ENCODE data around the gene CCDC88C. TPM values are rescaled to one million over a fixed set of nuclear protein-coding genes. Genes with fewer than 3 reads are reported as not detected.
"Not testable (repeated sequence)": the region's sequence is repeated elsewhere in the genome, so short reads cannot be mapped to it uniquely, and the experiment has no call there.

Gene CCDC88C
- total RNA-seq, 1 donor from 2014 or later = 21.2 TPM

DNA sequence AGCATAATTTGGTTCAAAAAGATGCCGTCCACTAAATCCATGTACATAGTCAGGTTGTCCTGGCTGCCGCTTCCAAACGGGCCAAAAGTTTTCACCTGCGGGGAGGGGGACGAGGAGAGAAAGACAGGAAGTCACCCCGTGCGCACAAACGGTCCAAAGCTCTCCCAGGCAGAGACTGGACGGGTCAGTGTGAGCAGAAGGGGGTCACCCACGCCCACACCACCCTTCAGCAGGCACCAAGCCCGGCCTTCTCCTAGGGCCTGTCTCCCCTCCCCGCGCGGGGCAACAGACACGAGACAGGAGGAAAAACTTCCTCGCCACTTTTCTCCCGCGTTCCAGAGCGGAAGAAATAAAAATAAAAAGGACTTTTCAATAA lies 888 bp downstream of the CCDC88C start:
- DNase-seq (ENCODE audit: low read depth, low spot score) = no peak

DNA sequence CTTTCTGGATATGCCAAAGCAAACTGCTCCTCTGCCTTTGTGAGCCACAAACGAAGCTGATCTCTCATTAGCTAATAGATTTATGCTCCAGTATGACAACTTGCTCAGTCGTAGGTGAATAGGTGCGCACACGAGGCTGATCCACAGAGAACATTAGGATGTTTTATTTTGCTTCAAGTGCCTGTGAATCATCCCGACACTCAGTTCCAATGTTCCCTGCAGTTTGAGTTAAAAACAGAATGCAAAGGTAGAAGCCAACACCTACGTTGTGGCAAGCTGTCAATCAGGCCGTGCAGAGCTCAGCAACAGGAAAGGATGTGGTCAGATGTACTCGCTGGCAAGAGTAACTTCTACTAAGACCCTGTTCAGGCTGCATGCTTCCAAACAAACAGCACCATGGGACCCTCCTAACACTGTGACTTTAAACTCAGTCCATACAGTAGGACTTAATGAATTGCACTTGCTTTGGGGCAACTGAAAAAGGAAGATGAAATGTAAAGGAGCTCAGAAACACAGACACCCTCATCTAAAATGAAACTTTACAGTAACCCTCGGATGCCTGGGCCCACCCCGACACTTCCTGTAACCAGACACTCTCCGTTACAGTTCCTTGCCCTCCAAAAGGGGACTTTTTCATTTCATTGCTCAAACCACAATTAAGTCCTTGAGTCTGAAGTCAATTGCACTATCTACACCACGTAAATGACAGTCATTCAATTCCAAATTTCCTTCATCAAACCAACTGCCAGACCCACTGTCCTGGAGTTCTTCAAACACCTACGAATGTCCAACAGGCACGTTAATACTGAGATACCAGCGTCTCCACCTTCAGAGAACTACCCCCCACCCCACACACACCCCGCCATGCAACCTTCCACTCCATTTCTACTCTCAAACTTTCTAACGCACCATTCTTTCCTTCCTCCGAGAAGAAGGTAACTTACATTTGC lies 1.6 kb downstream of the CCDC88C start:
- no peak for DNase-seq (ENCODE audit: low read depth, low spot score)

DNA sequence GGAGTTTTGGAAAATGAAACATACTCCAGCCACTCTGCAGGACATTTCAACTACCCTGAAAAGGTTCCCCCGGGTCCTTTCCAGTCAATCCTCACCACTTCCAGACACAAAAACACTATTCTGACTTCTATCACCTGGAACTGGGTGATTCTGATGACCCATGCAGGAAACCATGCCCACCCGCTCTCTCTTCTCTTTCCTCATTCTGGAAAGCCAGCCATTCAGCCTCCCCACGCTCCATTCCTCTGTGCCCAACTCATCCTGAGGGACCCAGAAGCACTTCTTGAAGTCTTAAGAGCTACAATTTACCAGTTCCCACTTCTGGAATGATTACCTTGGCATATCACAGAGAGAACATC lies 3.2 kb downstream of the CCDC88C start:
- DNase-seq (ENCODE audit: low read depth, low spot score) = no peak

DNA sequence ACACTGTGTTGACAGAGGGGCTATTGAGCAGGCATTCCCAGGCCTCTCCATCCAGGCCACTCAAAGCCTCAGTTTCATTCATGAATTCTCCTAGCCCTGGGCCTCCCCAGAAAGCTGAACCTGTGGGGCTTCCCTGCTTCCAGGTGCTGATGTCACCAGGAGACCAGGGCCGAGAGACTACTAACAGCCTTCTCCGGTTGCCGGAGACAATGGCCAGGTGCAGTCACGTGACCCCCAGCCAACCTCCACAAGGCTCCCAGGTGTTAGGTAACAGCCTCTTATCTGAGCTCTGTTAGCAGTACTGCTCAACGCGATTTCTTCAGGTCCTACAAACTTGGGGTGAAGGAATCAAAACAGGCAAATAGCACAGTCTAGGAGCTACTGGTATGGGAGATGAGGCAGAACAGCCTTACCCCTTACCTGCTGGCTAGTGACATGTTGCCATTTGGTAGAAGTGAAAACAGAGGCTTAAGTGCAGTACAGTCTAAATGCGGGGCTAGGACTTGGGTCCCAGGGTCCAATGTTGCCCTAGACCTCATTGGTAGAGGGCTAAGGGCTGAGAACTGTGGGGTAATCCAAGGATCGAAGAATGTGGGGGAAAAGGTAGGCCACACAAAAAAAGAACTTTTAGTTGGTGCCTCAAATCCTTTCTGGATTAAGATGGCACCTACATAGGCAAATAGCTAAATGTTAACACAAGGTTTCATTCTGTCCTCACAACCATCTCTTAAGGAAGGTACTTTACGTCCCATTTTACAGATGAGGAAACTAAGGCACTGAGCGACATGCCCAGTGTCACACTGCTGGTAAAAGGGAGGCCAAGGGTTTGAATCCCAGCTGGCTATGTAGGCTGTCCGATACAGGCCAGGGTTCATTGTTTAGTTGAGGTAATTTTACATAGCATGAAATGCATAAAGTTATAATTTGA lies 3.8 kb downstream of the CCDC88C start:
- no peak for DNase-seq (ENCODE audit: low read depth, low spot score)

DNA sequence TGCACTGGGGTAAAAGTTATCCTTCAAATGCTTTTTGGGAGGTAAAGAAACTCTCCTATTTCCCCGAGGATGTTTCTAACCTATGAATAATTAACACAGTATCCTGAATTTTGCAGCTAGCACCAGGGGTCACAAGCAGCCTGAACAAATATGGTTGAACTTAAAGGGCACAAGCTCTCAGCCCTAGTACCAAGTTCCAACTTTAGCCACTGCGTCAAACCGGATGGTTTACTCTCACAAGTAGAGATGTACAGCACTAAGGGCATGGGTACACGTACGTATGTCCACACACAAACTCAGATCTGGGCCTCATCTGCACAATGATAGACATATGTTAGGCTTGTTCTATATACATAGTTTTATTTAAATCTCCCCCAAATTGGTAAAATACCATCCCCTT lies 4.7 kb downstream of the CCDC88C start:
- no peak for DNase-seq (ENCODE audit: low read depth, low spot score)

DNA sequence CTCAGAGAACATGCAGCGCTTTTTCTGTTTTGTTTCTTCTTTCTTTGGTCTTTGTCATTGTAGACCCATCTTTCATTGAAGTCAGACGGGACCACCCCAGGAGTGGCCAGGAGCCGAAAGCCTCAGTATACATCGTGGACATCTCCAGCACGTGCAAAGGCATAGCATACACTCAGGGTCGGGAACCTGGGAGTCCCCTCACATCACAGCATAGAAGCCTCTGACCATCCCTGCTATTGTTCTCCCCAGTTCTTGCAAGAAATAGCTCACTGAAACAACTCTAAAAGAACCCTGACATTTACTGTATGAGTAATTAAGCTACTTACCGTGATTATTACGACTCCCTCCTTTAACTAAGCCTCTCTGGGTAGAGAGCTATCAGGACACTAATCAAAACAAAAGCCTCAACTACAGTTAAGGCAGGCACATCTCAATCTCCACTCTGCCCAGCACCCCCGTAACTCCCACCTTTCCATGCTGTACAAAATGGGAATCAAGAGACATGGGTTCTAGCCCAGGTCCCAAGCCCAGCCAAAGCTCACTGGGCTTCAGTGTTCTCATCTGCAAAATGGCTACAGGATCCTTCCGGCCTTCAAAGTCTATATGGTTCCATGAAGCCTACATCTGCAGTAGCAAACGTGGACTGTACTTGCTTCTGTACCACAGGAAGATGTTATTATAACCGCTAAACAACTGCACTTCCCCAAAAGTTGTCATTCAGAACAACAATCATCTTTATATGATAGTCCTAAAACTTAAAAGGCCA lies 6.7 kb downstream of the CCDC88C start:
- DNase-seq (ENCODE audit: low read depth, low spot score) = no peak

DNA sequence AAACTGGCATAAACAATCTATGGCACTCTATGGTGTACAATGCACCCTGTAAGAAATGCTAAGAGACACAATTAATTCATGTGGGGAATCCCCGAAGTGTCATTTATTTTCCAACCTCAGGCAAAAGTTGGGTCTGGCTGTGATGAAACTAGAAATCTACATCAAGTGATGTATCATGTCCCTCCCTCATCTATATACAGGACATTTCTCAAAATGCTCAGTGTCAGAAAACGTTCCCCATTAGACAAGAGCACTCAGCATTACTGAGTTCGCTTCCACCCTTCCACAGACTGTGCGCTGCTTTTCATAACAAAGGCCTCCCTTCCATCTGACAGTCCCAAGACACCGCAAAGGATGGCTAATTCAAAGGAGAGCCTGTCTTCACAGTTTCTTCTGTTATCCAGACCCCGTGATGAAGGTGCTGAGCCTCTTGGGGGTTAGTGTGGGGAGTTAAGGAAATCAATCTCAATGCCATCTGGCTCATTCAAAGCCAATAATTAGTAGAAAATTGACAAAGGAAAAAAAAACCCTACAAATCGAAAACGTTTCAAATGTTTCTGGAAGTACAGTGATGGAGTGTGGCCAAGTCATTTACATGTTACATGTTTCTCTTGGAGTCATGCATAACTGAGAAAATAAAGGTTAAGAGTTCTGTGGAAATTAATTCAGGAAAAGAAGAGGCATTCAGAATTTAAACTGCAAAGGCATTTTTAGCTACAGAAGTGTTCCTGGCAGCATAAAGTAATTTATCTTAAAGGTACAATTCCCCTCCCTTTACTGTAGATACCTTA lies 7.5 kb downstream of the CCDC88C start:
- no peak for DNase-seq (ENCODE audit: low read depth, low spot score)

DNA sequence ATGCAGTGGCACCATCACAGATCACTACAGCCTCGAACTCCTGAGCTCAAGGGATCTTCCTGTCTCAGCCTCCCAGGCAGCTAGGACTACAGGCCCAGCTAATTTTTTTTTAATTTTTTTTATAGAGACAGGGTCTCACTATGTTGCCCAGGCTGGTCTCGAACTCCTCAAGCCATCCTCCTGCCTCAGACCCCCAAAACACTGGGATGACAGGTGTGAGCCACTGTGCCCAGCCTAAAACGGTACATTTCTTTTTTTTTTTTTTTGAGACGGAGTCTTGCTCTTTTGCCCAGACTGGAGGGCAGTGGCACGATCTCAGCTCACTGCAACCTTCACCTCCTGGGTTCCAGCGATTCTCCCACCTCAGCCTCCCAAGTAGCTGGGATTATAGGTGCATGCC lies 8.4 kb downstream of the CCDC88C start:
- not testable (repeated sequence) for DNase-seq (ENCODE audit: low read depth, low spot score)

DNA sequence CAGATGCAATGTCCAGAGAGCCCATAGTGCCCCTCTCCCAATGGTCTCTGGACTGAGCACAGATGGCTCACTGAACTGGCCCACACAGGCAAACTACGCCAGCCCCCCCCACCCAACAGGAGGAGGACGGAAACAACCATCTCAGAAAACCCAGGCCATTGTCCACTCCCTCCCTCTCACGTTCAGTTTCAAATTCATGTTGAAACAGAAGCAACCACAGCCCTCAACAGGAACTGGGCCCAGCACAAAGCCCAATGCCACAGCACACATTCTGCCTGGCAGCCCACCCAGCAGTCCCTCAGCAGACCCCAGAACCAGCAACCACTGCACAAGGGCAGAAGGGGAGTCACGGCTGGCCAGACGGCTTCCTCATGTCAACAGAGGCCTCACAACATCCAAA lies 10.6 kb downstream of the CCDC88C start:
- no peak for DNase-seq (ENCODE audit: low read depth, low spot score)

DNA sequence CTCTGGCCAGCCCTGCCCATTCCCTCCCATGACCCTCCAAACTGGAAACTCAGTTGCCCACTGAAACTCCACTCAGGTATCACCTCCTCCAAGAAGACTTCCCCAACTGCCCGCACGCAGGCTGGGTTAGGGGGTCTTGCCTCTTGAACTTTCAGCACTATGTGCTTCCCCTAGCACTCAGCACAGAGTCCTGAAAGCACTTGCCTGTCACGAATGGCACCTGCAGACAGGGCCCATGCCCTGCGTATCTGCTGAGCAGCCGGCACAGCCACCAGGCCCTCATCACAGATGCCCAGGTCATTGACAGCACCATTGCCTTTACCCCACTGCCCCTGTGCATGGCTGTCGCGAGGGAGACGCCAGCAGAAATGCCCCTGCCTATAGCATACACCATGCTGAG lies 11.2 kb downstream of the CCDC88C start:
- no peak for DNase-seq (ENCODE audit: low read depth, low spot score)

DNA sequence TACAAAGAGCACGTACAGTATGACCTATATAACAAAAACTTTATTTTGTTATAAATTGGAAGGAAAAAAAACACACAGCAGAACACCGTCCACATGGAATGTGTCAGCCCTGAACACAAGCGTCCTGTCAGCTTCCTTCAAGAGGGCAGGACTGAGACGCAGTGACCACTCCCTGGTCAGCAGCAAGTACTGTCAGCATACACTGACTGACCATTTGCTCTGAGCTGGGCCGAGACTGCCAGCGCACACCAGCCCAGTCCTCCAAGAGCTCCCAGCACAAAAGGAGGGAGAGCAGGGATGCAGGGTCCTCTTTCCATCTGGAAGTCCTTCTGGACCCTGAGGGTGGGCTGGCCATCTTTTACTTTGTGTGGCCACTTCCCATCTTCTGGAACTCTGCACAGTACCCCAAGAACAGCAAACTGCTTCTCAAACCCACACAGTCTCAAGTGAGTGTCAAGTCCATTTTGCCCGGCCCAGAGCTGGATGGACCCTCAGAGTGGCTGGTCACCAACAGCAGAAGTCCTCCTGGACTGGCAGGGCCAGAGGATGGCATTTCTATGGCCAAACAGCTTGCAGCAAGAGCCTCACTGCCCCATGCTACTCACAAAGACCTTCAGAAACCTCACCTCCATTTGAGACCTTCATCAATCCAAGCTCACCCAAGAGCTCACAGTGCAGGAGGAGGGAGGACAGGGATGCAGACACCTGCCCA lies 11.7 kb downstream of the CCDC88C start:
- DNase-seq (ENCODE audit: low read depth, low spot score) = no peak

DNA sequence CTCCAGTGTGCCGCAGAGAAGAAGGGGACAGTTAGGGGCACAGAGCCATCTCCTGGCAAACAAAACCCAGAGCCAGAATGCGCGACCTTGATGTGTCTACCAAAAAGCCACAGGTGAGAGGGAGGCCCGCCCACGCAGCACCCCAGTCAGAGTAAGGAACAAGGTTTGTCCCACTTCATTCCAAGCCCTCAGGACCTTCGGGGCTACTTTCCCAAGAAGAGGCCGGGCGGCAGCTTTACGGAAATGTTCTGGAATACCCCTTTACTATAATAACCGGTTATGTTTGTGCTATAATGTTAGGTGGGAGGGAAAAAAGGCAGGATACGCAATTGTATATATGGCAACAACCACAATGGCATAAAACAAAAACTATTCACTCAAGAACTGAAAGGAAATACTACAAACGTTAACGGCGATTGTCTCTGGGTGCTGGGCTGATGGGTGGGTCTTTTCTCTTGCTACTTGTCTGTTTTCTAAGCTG lies 12.3 kb downstream of the CCDC88C start:
- no peak for DNase-seq (ENCODE audit: low read depth, low spot score)

DNA sequence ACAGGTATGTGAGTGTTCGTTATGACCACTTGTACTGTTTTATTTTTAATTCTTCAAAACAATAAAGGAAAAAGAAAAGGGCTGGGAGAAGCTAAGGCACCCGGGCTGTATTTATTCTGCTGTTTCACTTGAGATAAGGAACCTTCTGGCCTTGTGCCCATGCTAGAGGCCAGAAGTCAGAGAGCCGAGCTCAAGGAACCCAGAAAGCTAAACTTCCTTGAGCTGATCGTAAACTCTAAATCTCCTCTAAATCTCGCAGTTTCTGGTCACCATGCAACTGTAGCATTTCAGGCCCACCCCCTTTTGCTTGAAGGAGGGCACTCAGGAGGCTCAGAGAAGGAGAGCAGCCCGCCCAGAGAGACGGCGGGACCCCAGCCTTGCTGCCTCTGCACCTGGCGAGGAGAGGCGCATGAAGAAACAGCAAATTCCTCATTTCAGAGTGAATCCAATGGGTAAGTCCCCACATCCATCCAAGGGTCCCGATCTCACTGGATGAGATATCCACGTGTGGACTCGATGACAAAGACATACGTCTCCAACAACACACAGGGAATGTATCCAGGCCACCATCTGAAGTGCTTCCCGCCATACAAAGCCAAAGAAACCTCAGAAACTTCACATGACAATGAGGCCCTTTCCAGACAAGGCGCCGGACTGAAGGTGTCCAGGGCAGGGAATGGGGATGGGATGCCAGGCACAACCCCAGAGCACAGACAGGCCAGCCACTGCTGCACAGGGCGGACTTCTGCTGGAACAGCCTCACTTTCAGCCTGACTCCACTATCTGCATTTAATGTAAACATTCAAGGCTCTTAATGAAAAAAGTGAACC lies 14.6 kb downstream of the CCDC88C start:
- peak; percentile 63 for DNase-seq (ENCODE audit: low read depth, low spot score)

DNA sequence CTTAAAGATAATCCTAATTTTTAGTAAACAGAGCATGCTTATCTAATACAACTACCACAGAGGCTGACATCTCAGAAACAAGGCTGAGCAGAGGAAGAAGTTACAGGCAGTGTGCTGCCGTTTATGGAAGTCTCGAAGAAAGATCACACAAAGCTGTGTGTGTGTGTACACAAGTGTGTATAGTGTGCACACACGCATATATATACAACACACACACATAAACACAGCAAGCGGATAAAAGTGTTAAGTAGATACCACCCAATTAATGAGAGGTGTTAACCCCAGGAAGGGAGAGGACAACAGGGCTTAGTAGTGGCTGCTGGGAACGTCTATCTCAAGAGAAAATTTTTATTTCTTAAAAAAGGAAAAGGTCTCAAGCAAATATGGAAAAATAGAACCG lies 15.3 kb downstream of the CCDC88C start:
- DNase-seq (ENCODE audit: low read depth, low spot score) = no peak

DNA sequence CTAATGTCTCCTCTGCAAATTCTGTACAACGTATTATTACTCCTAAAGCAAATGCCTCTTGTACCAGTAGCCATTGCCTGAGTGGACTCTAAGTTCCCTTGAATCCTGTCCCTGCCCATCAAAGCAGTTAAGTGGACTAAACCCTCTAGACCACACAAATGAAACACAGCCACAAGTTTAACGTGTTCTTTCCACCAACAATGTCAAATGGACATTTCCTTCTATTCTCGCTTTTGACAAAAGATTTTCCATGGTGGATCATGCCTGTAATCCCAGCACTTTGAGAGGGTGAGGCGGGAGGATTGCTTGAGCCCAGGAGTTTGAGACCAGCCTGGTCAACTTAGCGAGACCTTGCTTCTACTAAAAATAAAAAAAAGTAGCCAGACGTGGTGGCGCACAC lies 15.9 kb downstream of the CCDC88C start:
- DNase-seq (ENCODE audit: low read depth, low spot score) = no peak

DNA sequence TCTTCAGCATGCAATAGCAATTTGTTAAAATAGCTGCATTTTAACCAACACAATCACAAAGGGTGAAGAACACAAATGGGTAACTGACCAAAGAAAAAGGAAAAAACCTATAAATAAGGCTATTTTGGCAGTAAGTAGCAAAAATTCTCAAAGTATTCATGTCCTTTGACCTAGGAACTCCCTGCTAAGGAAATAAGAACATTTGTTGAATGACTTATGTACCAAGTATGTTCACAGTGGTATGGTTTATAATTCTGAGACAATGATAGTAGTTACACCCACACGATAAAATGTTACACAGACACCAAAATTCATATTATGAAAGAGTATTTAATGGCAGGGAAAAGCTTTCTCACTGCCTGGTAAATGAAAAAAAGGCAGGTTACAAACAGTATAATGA lies 16.9 kb downstream of the CCDC88C start:
- peak; percentile 51 for DNase-seq (ENCODE audit: low read depth, low spot score)

DNA sequence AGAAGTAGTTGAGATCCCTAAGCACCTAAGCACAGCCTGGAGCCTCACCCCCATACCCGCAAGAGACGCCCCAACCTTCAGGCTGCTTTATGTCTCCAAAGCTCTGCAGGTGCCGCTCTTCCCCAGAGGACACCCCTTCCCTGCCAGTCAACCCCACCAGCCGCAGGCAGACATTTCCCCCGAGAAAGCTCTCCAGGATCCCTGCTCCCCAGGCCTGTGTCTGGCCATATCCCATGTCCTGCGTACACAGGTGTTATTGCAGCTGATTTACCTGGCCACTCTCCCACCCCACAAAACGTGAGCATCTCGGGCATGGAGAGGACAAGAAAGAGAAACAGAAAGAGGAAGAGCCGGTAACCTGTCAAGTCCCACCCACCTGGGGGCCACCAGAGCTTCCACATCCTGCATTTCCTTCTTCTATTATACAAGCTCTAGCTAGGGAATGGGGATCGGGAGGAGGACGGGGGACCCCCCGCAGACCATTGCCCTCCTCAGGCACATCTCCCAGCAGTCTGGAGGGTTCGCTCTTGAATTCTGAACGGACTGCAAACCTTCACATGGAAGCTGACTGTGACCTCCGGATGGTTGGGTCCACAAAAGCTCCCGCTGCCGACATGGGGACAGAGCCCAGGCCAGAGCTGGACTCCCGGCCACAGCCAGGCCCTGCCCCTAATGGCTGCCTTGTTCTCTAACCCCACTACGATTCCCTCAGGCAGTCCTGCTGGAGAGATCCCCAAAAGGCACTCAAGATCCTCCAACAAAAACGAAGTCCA lies 17.6 kb downstream of the CCDC88C start:
- DNase-seq (ENCODE audit: low read depth, low spot score) = no peak

DNA sequence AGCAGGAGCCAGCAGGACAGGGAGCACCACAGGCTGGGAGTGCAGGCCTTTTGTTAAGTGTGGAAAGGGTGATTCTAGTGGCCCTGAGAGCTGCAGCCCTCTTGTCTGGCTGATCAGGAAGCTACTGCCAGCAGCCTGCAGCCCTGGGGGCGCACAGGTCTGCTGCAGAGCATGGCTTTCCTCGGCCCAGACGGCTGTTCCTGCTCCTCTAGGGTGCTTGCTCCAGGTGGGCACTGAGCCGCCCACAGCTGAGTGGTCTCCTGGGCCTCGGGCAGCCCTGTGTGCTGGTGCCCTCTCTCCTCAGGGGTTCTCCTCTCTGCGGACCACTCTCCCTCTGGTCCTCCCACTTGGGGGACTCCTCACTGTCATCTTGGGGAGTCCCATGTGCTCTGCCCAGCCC lies 18.9 kb downstream of the CCDC88C start:
- no peak for DNase-seq (ENCODE audit: low read depth, low spot score)

Measured in pulmonary artery endothelial cell (primary cell).